GM23338 (cell line): ENCODE results near the gene GRID2.

ENCODE experiments used
- CREB1 ChIP-seq: fragments of 250-450 bp; sonication (Bioruptor Pico); IDR thresholded peaks from 2 replicates; pipeline ENCODE4 v1.5.0; 2020; ENCODE audit warnings: low read depth, mild to moderate bottlenecking, moderate library complexity
- CTCF ChIP-seq, 2 experiments: fragments of 200-600 bp in 1 of 2; sonication (generic) in 1 of 2; conservative IDR thresholded peaks; 2 replicates each; pipeline versions ENCODE4 v1.5.1 to v1.6.1; 2016 to 2017; ENCODE audit warnings: antibody characterized with exemption in 2 of 2, low read depth in 2 of 2, mild to moderate bottlenecking in 2 of 2, moderate library complexity in 1 of 2
- EZH2 ChIP-seq: fragments of 200-600 bp; sonication (generic); IDR thresholded peaks from one replicate; pipeline ENCODE4 v1.8.0; 2017; ENCODE audit warnings: antibody characterized with exemption, mild to moderate bottlenecking, low read depth; ENCODE audit not compliant: unreplicated experiment
- EZH2phosphoT487 ChIP-seq: fragments of 200-600 bp; sonication (generic); IDR thresholded peaks from one replicate; pipeline ENCODE4 v1.8.1; 2018; ENCODE audit warnings: antibody characterized with exemption; ENCODE audit not compliant: unreplicated experiment
- JUNB ChIP-seq: IDR thresholded peaks from one replicate; pipeline ENCODE4 v1.6.1; 2016; ENCODE audit warnings: antibody characterized with exemption; ENCODE audit not compliant: unreplicated experiment
- NANOG ChIP-seq: IDR thresholded peaks from 2 replicates; pipeline ENCODE4 v1.6.1; 2016; ENCODE audit warnings: antibody characterized with exemption, borderline replicate concordance
- POLR2AphosphoS5 ChIP-seq: IDR thresholded peaks from 2 replicates; pipeline ENCODE4 v1.6.1; 2016; ENCODE audit warnings: antibody characterized with exemption, low read depth
- REST ChIP-seq: IDR thresholded peaks from one replicate; pipeline ENCODE4 v1.6.1; 2018; ENCODE audit warnings: antibody characterized with exemption; ENCODE audit not compliant: unreplicated experiment
- ZNF331 ChIP-seq: fragments of 250-450 bp; sonication (Bioruptor Pico); IDR thresholded peaks from 2 replicates; pipeline ENCODE4 v1.5.0; 2020; ENCODE audit warnings: low read depth, mild to moderate bottlenecking, moderate library complexity

- TF ChIP-seq CTCF (conservative IDR thresholded peaks at IDR 0.05; ENCODE audit: low read depth in 2 of 2) (no peak), REST (no peak), EZH2phosphoT487 (no peak), POLR2AphosphoS5 (no peak), EZH2 (no peak), JUNB (no peak), CREB1 (CRISPR knock-in tag) (no peak), NANOG (no peak), ZNF331 (CRISPR knock-in tag) (no peak)
Measured at GRCh38 chr4:93201471-93202096, 897.8 kb downstream of the GRID2 start.
